Astrocyte (in vitro differentiated cells and primary cell): ENCODE results near the gene IQSEC2. TPM values are rescaled to one million over a fixed set of nuclear protein-coding genes. Genes with fewer than 3 reads are reported as not detected.

Source experiments
- DNase-seq: peaks from one replicate; pipeline ENCODE4 v3.0.0-alpha.2; 2010; ENCODE audit warnings: low read depth
- FAIRE-seq: peaks from 2 replicates; lab custom pipeline; 2011; peaks lifted over from hg19 to GRCh38; lab: Jason Lieb, UNC
- H2AFZ ChIP-seq: 2 replicates; pipeline ENCODE4 v1.6.0; 2012; ENCODE audit warnings: low read depth, low read length, inconsistent platforms
- H3K27ac ChIP-seq: 2 replicates; pipeline ENCODE4 v1.5.1; 2011; ENCODE audit warnings: low read depth, low read length, inconsistent platforms
- H3K27me3 ChIP-seq: 2 replicates; pipeline ENCODE4 v1.6.0; 2011; ENCODE audit warnings: low read length, inconsistent platforms; ENCODE audit not compliant: insufficient read depth
- H3K36me3 ChIP-seq: 2 replicates; pipeline ENCODE4 v1.5.1; 2011; ENCODE audit warnings: low read length, inconsistent platforms; ENCODE audit not compliant: insufficient read depth
- H3K4me1 ChIP-seq: 2 replicates; pipeline ENCODE4 v1.5.1; 2011; ENCODE audit warnings: low read length, inconsistent platforms; ENCODE audit not compliant: insufficient read depth
- H3K4me2 ChIP-seq: 2 replicates; pipeline ENCODE4 v1.6.0; 2012; ENCODE audit warnings: low read length, inconsistent platforms
- H3K4me3 ChIP-seq: 2 replicates; pipeline ENCODE4 v1.5.1; 2011; ENCODE audit warnings: low read depth, mild to moderate bottlenecking, low read length, inconsistent platforms; ENCODE audit not compliant: insufficient read depth
- H3K79me2 ChIP-seq: 2 replicates; pipeline ENCODE4 v1.6.0; 2012; ENCODE audit warnings: mild to moderate bottlenecking, low read length, inconsistent platforms; ENCODE audit not compliant: insufficient read depth
- H3K9ac ChIP-seq: 2 replicates; pipeline ENCODE4 v1.6.0; 2012; ENCODE audit warnings: mild to moderate bottlenecking, low read length, inconsistent platforms
- H3K9me3 ChIP-seq: 2 replicates; pipeline ENCODE4 v1.5.1; 2012; ENCODE audit warnings: low read depth, mild to moderate bottlenecking, low read length, inconsistent platforms; ENCODE audit not compliant: insufficient read depth
- H4K20me1 ChIP-seq: 2 replicates; pipeline ENCODE4 v1.6.0; 2012; ENCODE audit warnings: low read length, inconsistent platforms; ENCODE audit not compliant: insufficient read depth
- H3K27ac Mint-ChIP-seq: one replicate; pipeline ENCODE4 v1.8.0; 2021; ENCODE audit warnings: mild to moderate bottlenecking, mixed read lengths; ENCODE audit not compliant: unreplicated experiment
- H3K27me3 Mint-ChIP-seq: one replicate; pipeline ENCODE4 v1.8.0; 2021; ENCODE audit warnings: low read depth, mixed read lengths; ENCODE audit not compliant: unreplicated experiment
- H3K36me3 Mint-ChIP-seq: one replicate; pipeline ENCODE4 v1.8.0; 2021; ENCODE audit warnings: low read depth, mixed read lengths; ENCODE audit not compliant: unreplicated experiment
- H3K4me1 Mint-ChIP-seq: one replicate; pipeline ENCODE4 v1.8.0; 2021; ENCODE audit warnings: low read depth, mixed read lengths; ENCODE audit not compliant: unreplicated experiment
- H3K4me3 Mint-ChIP-seq: one replicate; pipeline ENCODE4 v1.8.0; 2021; ENCODE audit warnings: mild to moderate bottlenecking, moderate library complexity, mixed read lengths; ENCODE audit not compliant: unreplicated experiment
- H3K9me3 Mint-ChIP-seq: one replicate; pipeline ENCODE4 v1.8.0; 2021; ENCODE audit warnings: mild to moderate bottlenecking, mixed read lengths; ENCODE audit not compliant: unreplicated experiment
- CTCF ChIP-seq: IDR thresholded peaks from 2 replicates; pipeline ENCODE4 v1.5.1; 2011; ENCODE audit warnings: low read depth, mild to moderate bottlenecking, inconsistent platforms, low read length, moderate library complexity; ENCODE audit not compliant: insufficient read depth
- EZH2 ChIP-seq: IDR thresholded peaks from 2 replicates; pipeline ENCODE4 v1.6.1; 2012; ENCODE audit warnings: mild to moderate bottlenecking, low read length, inconsistent platforms; ENCODE audit not compliant: insufficient read depth
- total RNA-seq: library from RNA; stranded (reverse); gene quantifications from 2 replicates; pipeline ENCODE4 v1.2.1, GENCODE V29; 2021

IQSEC2 gene
- total RNA-seq, 1 donor from 2014 or later, result 8.2 TPM

DNA sequence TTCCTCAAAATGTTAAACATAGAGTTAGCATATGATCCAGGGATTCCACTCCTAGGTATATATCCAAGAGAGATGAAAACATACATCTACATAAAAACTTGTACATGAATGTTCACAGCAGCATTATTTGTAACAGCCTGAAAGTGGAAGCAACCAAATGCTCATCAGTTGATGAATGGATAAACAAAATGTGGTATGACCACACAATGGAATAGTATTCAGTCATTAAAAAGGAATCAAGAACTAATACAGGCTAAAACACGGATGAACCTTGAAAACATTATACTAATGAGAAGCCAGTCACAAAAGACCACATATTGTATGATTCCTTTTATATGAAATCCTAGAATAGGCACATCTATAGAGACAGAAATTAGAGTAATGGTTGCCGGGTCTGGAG, 42.7 kb upstream of the IQSEC2 start:
- Histone ChIP-seq H3K27me3 (peaks cover 37% of the 10 kb centered on the region), H3K9ac (no peak overlapping the region), H3K36me3 (no peaks in the 10 kb centered on the region), H3K27ac (no peak overlapping the region), H3K4me1 (peaks cover 3% of the 10 kb centered on the region), H3K4me3 (no peak overlapping the region), H3K4me2 (no peak overlapping the region), H4K20me1 (no peaks in the 10 kb centered on the region), H3K9me3 (no peaks in the 10 kb centered on the region), H2AFZ (no peak overlapping the region), H3K79me2 (no peaks in the 10 kb centered on the region)
- no peak for TF ChIP-seq CTCF
- no peak for TF ChIP-seq EZH2
- Mint-ChIP-seq H3K36me3 (no peaks in the 10 kb centered on the region), H3K4me3 (no peak overlapping the region), H3K9me3 (no peaks in the 10 kb centered on the region), H3K27me3 (peaks cover 53% of the 10 kb centered on the region), H3K4me1 (peaks cover 2% of the 10 kb centered on the region), H3K27ac (no peak overlapping the region)
- DNase-seq, result no peak
- FAIRE-seq, result no peak

DNA sequence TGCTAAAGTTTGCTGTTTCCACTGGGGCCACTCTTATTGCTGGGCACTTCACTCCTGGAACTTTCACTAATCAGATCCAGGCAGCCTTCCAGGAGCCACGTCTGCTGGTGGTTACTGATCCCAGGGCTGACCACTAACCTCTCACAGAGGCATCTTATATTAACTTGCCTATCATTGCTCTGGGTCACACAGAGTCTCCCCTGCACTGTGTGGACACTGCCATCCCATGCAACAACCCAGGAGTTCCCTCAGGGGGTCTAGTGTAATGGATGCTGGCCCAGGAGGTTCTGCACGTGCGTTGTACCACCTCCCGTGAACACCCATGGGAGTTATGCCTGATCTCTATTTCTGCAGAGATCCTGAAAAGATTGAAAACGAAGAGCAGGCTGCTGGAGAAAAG, 41.8 kb upstream of the IQSEC2 start:
- Mint-ChIP-seq H3K9me3 (no peaks in the 10 kb centered on the region), H3K4me3 (no peak overlapping the region), H3K36me3 (no peaks in the 10 kb centered on the region), H3K4me1 (peaks cover 2% of the 10 kb centered on the region), H3K27ac (no peak overlapping the region), H3K27me3 (peaks cover 56% of the 10 kb centered on the region)
- peaks cover 33% of the 10 kb centered on the region for H3K27me3 ChIP-seq
- H3K4me1 ChIP-seq, result peaks cover 3% of the 10 kb centered on the region
- no peak for FAIRE-seq
- H3K4me3 ChIP-seq, result no peak overlapping the region
- DNase-seq, result no peak
- H3K9me3 ChIP-seq, result no peaks in the 10 kb centered on the region
- H3K36me3 ChIP-seq, result no peaks in the 10 kb centered on the region
- H3K79me2 ChIP-seq, result no peaks in the 10 kb centered on the region
- H2AFZ ChIP-seq, result no peak overlapping the region
- TF ChIP-seq EZH2 (no peak), CTCF (no peak)
- H3K4me2 ChIP-seq, result no peak overlapping the region
- no peaks in the 10 kb centered on the region for H4K20me1 ChIP-seq
- H3K27ac ChIP-seq, result no peak overlapping the region
- no peak overlapping the region for H3K9ac ChIP-seq

DNA sequence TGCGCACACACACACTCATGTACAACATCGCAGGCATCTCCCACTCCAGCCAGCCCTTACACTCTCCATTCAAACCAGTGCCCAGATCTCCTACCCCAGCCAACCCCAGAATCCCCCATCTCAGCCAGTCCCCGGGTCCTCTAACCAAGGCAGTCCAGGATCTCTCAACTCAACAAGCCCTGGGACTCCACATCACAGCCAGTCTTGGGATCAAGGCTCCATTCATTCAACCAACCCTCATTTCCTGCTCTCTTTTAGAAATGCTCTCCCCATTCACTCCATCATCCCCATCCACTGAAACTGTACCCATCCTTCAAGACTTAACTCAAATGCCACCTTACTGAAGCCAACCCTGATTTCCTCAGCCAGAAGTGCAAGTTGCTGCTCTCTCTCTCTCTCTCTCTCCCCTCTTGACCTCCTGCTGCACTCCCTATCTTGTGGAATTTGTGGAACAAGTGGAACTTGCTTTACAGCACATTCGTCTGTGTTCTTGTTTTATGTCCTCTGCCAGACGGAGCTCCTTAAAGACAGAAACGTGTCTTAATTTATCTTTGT, 40.6 kb upstream of the IQSEC2 start:
- no peaks in the 10 kb centered on the region for H3K9me3 ChIP-seq
- TF ChIP-seq CTCF (no peak), EZH2 (no peak)
- H3K27ac ChIP-seq, result no peak overlapping the region
- H3K4me1 ChIP-seq, result peaks cover 3% of the 10 kb centered on the region
- peaks cover 52% of the 10 kb centered on the region for H3K27me3 Mint-ChIP-seq
- H3K9ac ChIP-seq, result no peak overlapping the region
- H3K79me2 ChIP-seq, result no peaks in the 10 kb centered on the region
- no peaks in the 10 kb centered on the region for H3K9me3 Mint-ChIP-seq
- peaks cover 33% of the 10 kb centered on the region for H3K27me3 ChIP-seq
- peaks cover 2% of the 10 kb centered on the region for H3K4me1 Mint-ChIP-seq
- H4K20me1 ChIP-seq, result peaks cover 3% of the 10 kb centered on the region
- H3K4me2 ChIP-seq, result no peak overlapping the region
- no peaks in the 10 kb centered on the region for H3K36me3 Mint-ChIP-seq
- H3K4me3 ChIP-seq, result no peak overlapping the region
- H2AFZ ChIP-seq, result no peak overlapping the region
- DNase-seq (no peak), FAIRE-seq (no peak)
- no peak overlapping the region for H3K27ac Mint-ChIP-seq
- H3K36me3 ChIP-seq, result no peaks in the 10 kb centered on the region
- H3K4me3 Mint-ChIP-seq, result peak overlapping the region; percentile 66
